Measurements from ENCODE around the gene RLBP1. TPM values are rescaled to one million over a fixed set of nuclear protein-coding genes. Genes with fewer than 3 reads are reported as not detected.
A peak's percentile ranks its signal among the peaks of the same experiment; 100 is the strongest.

The RLBP1 gene
- total and polyA plus RNA-seq, 10 of the 15 experiments (the other 5 are each of a cell fraction or from before 2014, with no cell fraction given): 0.06 TPM; not detected in 9

GRCh38 chr15:89177633-89178306 is 43.6 kb downstream of the RLBP1 start:
- no peaks in the 10 kb centered on the region for H4K20me1 ChIP-seq (ENCODE audit: control insufficient read depth, insufficient read depth)
- 4% methylated on average over 6 of the region's 6 CpGs for WGBS (ENCODE audit: insufficient coverage, insufficient replicate concordance, low lambda C conversion rate, missing lambda C conversion rate)
- SMC1A ChIA-PET (ENCODE audit: uncharacterized antibody, unreplicated experiment): interaction anchor here (0.6 to 3.9 kb wide), 25 partner anchors 10 to 273 kb away, joined by 3 to 61 read pairs (median 4); partner anchors contain the start of genes ABHD2 and FANCI
- RAD21 ChIA-PET (ENCODE audit: unreplicated experiment): interaction anchor here (0.7 to 1.9 kb wide), 16 partner anchors 10 to 273 kb away, joined by 3 to 33 read pairs (median 4); partner anchors contain the start of gene ABHD2
- POLR2A ChIA-PET: interaction anchor here (0.7 to 1.9 kb wide), 3 partner anchors 10 to 120 kb away, joined by 3 to 5 read pairs (median 3); no protein-coding TSS in a partner anchor
- H3K9ac ChIP-seq (ENCODE audit: control insufficient read depth, insufficient read depth, low read length): no peak overlapping the region
- no peak overlapping the region for H3K27ac ChIP-seq (ENCODE audit: control insufficient read depth, insufficient read depth)
- no peaks in the 10 kb centered on the region for H3K9me3 ChIP-seq (replicated peaks; ENCODE audit: control insufficient read depth, insufficient read depth, low read length)
- BruUV-seq (replicated peaks): no TSS peak
- H3K4me1 ChIP-seq (ENCODE audit: control insufficient read depth, insufficient read depth, low read length): peaks cover 7% of the 10 kb centered on the region; the same call in 1 of the 2 replicates
- no peaks in the 10 kb centered on the region for H3K27me3 ChIP-seq (replicated peaks in 1 of 2; ENCODE audit: control insufficient read depth in 2 of 2, insufficient read depth in 2 of 2, low read length in 1 of 2)
- in situ Hi-C loops (cut with MboI) (loop anchor here (5.0 kb wide), 2 partner anchors 120 to 275 kb away; no protein-coding TSS in a partner anchor), intact Hi-C loops (cut with micrococcal nuclease; ENCODE audit: unreplicated experiment) (loop anchor here (1.0 to 2.0 kb wide), 2 partner anchors 120 to 283 kb away; partner anchors contain the start of gene HAPLN3)
- CTCF ChIA-PET: interaction anchor here (0.6 to 11.1 kb wide), 46 partner anchors 10 to 554 kb away, joined by 3 to 339 read pairs (median 4); partner anchors contain the start of genes ABHD2 and HAPLN3
- FAIRE-seq (peak; percentile 90), ATAC-seq (peak; percentile 76), DNase-seq (ENCODE audit: low read depth, low spot score) (peak; percentile 15)
- peaks cover 5 to 13% of the 10 kb centered on the region in 2 experiments for H3K36me3 ChIP-seq (ENCODE audit: control insufficient read depth in 2 of 2, insufficient read depth in 2 of 2, low read length in 1 of 2)
- H3K4me2 ChIP-seq (ENCODE audit: control insufficient read depth, insufficient read depth): no peak overlapping the region
- no peak overlapping the region for H2AFZ ChIP-seq (ENCODE audit: control insufficient read depth, low read depth, low read length)
- H3K79me2 ChIP-seq (ENCODE audit: control insufficient read depth, insufficient read depth, low read length): no peaks in the 10 kb centered on the region
- no peak overlapping the region for H3K4me3 ChIP-seq
- no peak for TF ChIP-seq GABPA (IDR thresholded peaks at IDR 0.05; ENCODE audit: low read depth)
- TF ChIP-seq SREBF2 (IDR thresholded peaks at IDR 0.05; ENCODE audit: low read length): no peak
- peak; percentile 76 to 92 (median 87); a peak in 5 of 6 replicates for TF ChIP-seq CTCF (IDR thresholded peaks at IDR 0.05 in 2 of 3, conservative IDR thresholded peaks at IDR 0.05 in 1 of 3; ENCODE audit: control insufficient read depth in 2 of 3, extremely low read depth in 1 of 3, insufficient read depth in 1 of 3, low read depth in 3 of 3, low read length in 3 of 3)
- TF ChIP-seq PBX3 (IDR thresholded peaks at IDR 0.05; ENCODE audit: insufficient replicate concordance, low read depth, low read length): peak; percentile 79
- TF ChIP-seq ZNF274 (IDR thresholded peaks at IDR 0.05; ENCODE audit: insufficient read depth, insufficient read length): no peak
- TF ChIP-seq HCFC1 (IDR thresholded peaks at IDR 0.05; ENCODE audit: low read length): no peak
- TF ChIP-seq SMC3 (IDR thresholded peaks at IDR 0.05; ENCODE audit: borderline replicate concordance, low read length): peak; percentile 88
- peak; percentile 39; the same call in 1 of the 2 replicates for TF ChIP-seq YY1 (IDR thresholded peaks at IDR 0.05; ENCODE audit: low read depth, low read length)
- no peak for TF ChIP-seq CEBPB (IDR thresholded peaks at IDR 0.05; ENCODE audit: borderline replicate concordance in 1 of 2, low read depth in 2 of 2, low read length in 2 of 2)
- no peak for TF ChIP-seq USF1 (IDR thresholded peaks at IDR 0.05; ENCODE audit: borderline replicate concordance, extremely low read length, insufficient read depth, low read depth, low read length)
- no peak for TF ChIP-seq SMAD5 (IDR thresholded peaks at IDR 0.05; ENCODE audit: low read depth)
- no peak for TF ChIP-seq SRF (IDR thresholded peaks at IDR 0.05; ENCODE audit: low read depth in 2 of 2, low read length in 2 of 2)
- peak; percentile 88 for TF ChIP-seq RAD21 (IDR thresholded peaks at IDR 0.05; ENCODE audit: insufficient read depth, low read depth, low read length)
- no peak for TF ChIP-seq HDAC6 (IDR thresholded peaks at IDR 0.05; ENCODE audit: unreplicated experiment)
- no peak for TF ChIP-seq EED (IDR thresholded peaks at IDR 0.05; ENCODE audit: low read depth)
- TF ChIP-seq ATF2 (IDR thresholded peaks at IDR 0.05; ENCODE audit: low read length): no peak
- TF ChIP-seq ZNF384 (IDR thresholded peaks at IDR 0.05; ENCODE audit: borderline replicate concordance, low read depth, low read length): 0 out of 2 replicates have a peak, but pooled peaks have one; percentile 30
- no peak for TF ChIP-seq TBL1XR1 (IDR thresholded peaks at IDR 0.05; ENCODE audit: low read depth, low read length)
